Hepatocyte (in vitro differentiated cells): ENCODE results near the gene HELZ2.

ENCODE experiments used
- EZH2 ChIP-seq: fragments of 200-600 bp; sonication (generic); IDR thresholded peaks from 2 replicates; pipeline ENCODE4 v1.6.1; 2016; ENCODE audit warnings: antibody characterized with exemption, mild to moderate bottlenecking, borderline replicate concordance
- EZH2phosphoT487 ChIP-seq: fragments of 200-600 bp; sonication (generic); IDR thresholded peaks from one replicate; pipeline ENCODE4 v1.6.1; 2018; ENCODE audit warnings: antibody characterized with exemption, mild to moderate bottlenecking, low read depth, moderate library complexity; ENCODE audit not compliant: unreplicated experiment, severe bottlenecking
- TF ChIP-seq, protein P1 (sequence below): fragments of 200-600 bp; sonication (generic); IDR thresholded peaks from 2 replicates; pipeline ENCODE4 v1.5.1; 2016; ENCODE audit warnings: antibody characterized with exemption, mild to moderate bottlenecking; ENCODE audit not compliant: poor library complexity

DNA sequence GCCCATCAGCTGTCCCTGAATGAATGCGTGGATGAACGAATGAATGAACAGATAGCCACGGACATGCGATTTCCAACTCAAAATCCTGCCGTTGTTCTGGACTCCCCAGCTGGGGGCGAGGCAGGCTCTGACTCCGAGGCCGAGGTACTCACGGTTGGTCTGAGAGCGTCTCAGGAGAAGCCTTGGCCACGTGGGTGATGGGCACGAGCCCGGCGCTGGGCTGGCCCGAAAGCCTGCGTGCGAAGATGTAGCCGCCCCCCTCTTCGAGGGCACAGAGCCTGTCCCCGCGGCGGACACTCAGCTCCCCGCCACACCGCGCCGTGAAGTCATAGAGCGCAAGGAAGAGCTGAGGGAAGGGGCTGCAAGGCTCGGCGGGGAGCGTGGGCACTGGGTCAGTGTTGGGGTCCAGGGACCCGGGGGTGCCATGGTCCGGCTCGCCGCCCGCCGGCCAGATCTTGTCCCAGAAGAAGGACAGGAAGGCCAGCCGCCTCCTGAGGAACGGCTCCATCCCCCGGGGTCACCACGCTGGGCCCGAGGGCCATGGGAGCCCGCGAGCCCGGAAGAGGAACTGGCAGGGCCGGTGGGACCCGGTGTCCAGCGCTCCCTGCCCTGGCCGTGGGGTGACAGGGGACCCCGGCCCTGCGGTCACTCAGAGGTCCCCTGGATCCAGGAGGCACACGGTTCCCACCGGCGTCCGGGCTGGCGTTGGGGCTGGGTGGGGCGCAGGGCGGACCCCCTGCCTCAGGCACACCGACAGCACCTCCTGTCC, 26.9 kb downstream of the HELZ2 start:
- TF ChIP-seq, protein P1, sequence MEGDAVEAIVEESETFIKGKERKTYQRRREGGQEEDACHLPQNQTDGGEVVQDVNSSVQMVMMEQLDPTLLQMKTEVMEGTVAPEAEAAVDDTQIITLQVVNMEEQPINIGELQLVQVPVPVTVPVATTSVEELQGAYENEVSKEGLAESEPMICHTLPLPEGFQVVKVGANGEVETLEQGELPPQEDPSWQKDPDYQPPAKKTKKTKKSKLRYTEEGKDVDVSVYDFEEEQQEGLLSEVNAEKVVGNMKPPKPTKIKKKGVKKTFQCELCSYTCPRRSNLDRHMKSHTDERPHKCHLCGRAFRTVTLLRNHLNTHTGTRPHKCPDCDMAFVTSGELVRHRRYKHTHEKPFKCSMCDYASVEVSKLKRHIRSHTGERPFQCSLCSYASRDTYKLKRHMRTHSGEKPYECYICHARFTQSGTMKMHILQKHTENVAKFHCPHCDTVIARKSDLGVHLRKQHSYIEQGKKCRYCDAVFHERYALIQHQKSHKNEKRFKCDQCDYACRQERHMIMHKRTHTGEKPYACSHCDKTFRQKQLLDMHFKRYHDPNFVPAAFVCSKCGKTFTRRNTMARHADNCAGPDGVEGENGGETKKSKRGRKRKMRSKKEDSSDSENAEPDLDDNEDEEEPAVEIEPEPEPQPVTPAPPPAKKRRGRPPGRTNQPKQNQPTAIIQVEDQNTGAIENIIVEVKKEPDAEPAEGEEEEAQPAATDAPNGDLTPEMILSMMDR: no peak
- TF ChIP-seq EZH2: no peak
- TF ChIP-seq EZH2phosphoT487: no peak
